H1 (cell line): ENCODE measurements around the gene ARHGAP18. TPM values are rescaled to one million over a fixed set of nuclear protein-coding genes. Genes with fewer than 3 reads are reported as not detected.

Source experiments
- CTCF ChIA-PET: fragments of 300-600 bp; sonication (Branson Sonifier 250); formaldehyde crosslinking; loops from one replicate; lab custom pipeline; 2021; ENCODE audit not compliant: partially characterized antibody; lab: Charles Lee
- POLR2A ChIA-PET: fragments of 300-600 bp; sonication (Branson Sonifier 250); formaldehyde crosslinking; loops from one replicate; lab custom pipeline; 2021; ENCODE audit warnings: inconsistent platforms; ENCODE audit not compliant: partially characterized antibody; lab: Charles Lee
- DNase-seq, 2 experiments: peaks; one replicate each; pipeline versions ENCODE4 v3.0.0 to v3.0.0-alpha.2; 2010 to 2022; ENCODE audit warnings: low spot score in 2 of 2, low read depth in 1 of 2, mixed read lengths in 1 of 2
- FAIRE-seq: peaks from 2 replicates; lab custom pipeline; 2011; peaks lifted over from hg19 to GRCh38; lab: Jason Lieb, UNC
- H2AFZ ChIP-seq: 2 replicates; pipeline ENCODE4 v1.8.1; 2012; ENCODE audit warnings: low read length, inconsistent platforms
- H2AK5ac ChIP-seq: 2 replicates; pipeline ENCODE4 v1.6.1; 2013; ENCODE audit warnings: low read depth, low read length
- H2BK120ac ChIP-seq: replicated peaks from 2 replicates; pipeline ENCODE3; 2013; ENCODE audit warnings: low read depth, low read length, inconsistent platforms
- H2BK12ac ChIP-seq: 2 replicates; pipeline ENCODE4 v1.6.1; 2013; ENCODE audit warnings: low read depth, low read length
- H2BK15ac ChIP-seq: 2 replicates; pipeline ENCODE4 v1.6.1; 2013; ENCODE audit warnings: low read length
- H2BK20ac ChIP-seq: 2 replicates; pipeline ENCODE4 v1.6.1; 2013; ENCODE audit warnings: low read length
- H2BK5ac ChIP-seq: 2 replicates; pipeline ENCODE4 v1.6.1; 2013; ENCODE audit warnings: low read depth, low read length
- H3K14ac ChIP-seq: 2 replicates; pipeline ENCODE4 v1.6.1; 2013; ENCODE audit warnings: inconsistent platforms; ENCODE audit not compliant: insufficient read length
- H3K18ac ChIP-seq: 2 replicates; pipeline ENCODE4 v1.6.1; 2013; ENCODE audit warnings: low read length; ENCODE audit errors: extremely low read depth
- H3K23ac ChIP-seq: 2 replicates; pipeline ENCODE4 v1.6.1; 2013; ENCODE audit warnings: inconsistent platforms; ENCODE audit not compliant: insufficient read length
- H3K23me2 ChIP-seq: 2 replicates; pipeline ENCODE4 v1.6.1; 2013; ENCODE audit warnings: low read depth, low read length
- H3K27ac ChIP-seq: 2 replicates; pipeline ENCODE4 v1.6.1; 2011; ENCODE audit warnings: low read depth, low read length, inconsistent platforms
- H3K27me3 ChIP-seq, 4 experiments: replicated peaks in 1 of 4; 1 replicate in 1 of 4; 2 replicates in 3 of 4; pipeline versions ENCODE4 v1.6.1 to v1.8.1; 2011 to 2013; ENCODE audit warnings: low read length in 3 of 4, mild to moderate bottlenecking in 3 of 4, inconsistent platforms in 2 of 4, mixed read lengths in 2 of 4, moderate library complexity in 1 of 4; ENCODE audit not compliant: control insufficient read depth in 3 of 4, insufficient read depth in 3 of 4; ENCODE audit errors: extremely low read depth in 1 of 4
- H3K36me3 ChIP-seq, 4 experiments: 2 replicates each; pipeline versions ENCODE4 v1.6.1 to v1.8.1; 2011 to 2013; ENCODE audit warnings: mild to moderate bottlenecking in 4 of 4, low read length in 3 of 4, moderate library complexity in 2 of 4, control low read depth in 1 of 4, inconsistent platforms in 1 of 4; ENCODE audit not compliant: insufficient read depth in 4 of 4, control insufficient read depth in 2 of 4
- H3K4ac ChIP-seq: replicated peaks from 2 replicates; pipeline ENCODE3; 2013; ENCODE audit warnings: low read length, low read depth, mixed read lengths, inconsistent platforms; ENCODE audit not compliant: insufficient read length
- H3K4me1 ChIP-seq, 4 experiments: replicated peaks in 1 of 4; 1 replicate in 1 of 4; 2 replicates in 3 of 4; pipeline versions ENCODE4 v1.6.1 to v1.8.1; 2011 to 2013; ENCODE audit warnings: low read length in 3 of 4, inconsistent platforms in 2 of 4, mixed read lengths in 1 of 4; ENCODE audit not compliant: insufficient read depth in 4 of 4, control insufficient read depth in 3 of 4
- H3K4me2 ChIP-seq, 2 experiments: 2 replicates each; pipeline versions ENCODE4 v1.6.1 to v1.8.1; 2011 to 2013; ENCODE audit warnings: low read depth in 2 of 2, low read length in 2 of 2, control low read depth in 1 of 2, inconsistent platforms in 1 of 2, mild to moderate bottlenecking in 1 of 2; ENCODE audit not compliant: insufficient read depth in 1 of 2
- H3K4me3 ChIP-seq, 4 experiments: fragments of 200-600, 300-600 bp in 1 of 4; sonication (generic), shearing (Covaris generic), sonication (Bioruptor Twin) in 1 of 4; 2 replicates each; pipeline versions ENCODE4 v1.5.1 to v1.8.1; 2011 to 2016; ENCODE audit warnings: low read length in 4 of 4, low read depth in 3 of 4, control low read depth in 2 of 4, inconsistent platforms in 2 of 4, mild to moderate bottlenecking in 2 of 4, mixed read lengths in 1 of 4, moderate library complexity in 1 of 4; ENCODE audit not compliant: insufficient read depth in 2 of 4; ENCODE audit errors: extremely low read depth in 1 of 4
- H3K56ac ChIP-seq: replicated peaks from 2 replicates; pipeline ENCODE3; 2013; ENCODE audit warnings: low read depth, mild to moderate bottlenecking, mixed read lengths, low read length, inconsistent platforms; ENCODE audit not compliant: insufficient read length
- H3K79me1 ChIP-seq: 2 replicates; pipeline ENCODE4 v1.6.1; 2013; ENCODE audit warnings: low read depth, low read length, control low read depth
- H3K79me2 ChIP-seq, 2 experiments: 2 replicates each; pipeline versions ENCODE4 v1.6.1 to v1.8.1; 2012 to 2013; ENCODE audit warnings: low read length in 2 of 2, mild to moderate bottlenecking in 2 of 2, inconsistent platforms in 1 of 2; ENCODE audit not compliant: insufficient read depth in 2 of 2, control insufficient read depth in 1 of 2
- H3K9ac ChIP-seq, 4 experiments: replicated peaks in 1 of 4; 1 replicate in 1 of 4; 2 replicates in 3 of 4; pipeline versions ENCODE4 v1.6.1 to v1.8.1; 2011 to 2013; ENCODE audit warnings: low read depth in 3 of 4, low read length in 3 of 4, control low read depth in 2 of 4, mild to moderate bottlenecking in 2 of 4, moderate library complexity in 2 of 4, inconsistent platforms in 1 of 4; ENCODE audit errors: extremely low read depth in 1 of 4
- H3K9me3 ChIP-seq, 2 experiments: 2 replicates each; pipeline versions ENCODE4 v1.6.1 to v1.8.1; 2012 to 2013; ENCODE audit warnings: mild to moderate bottlenecking in 2 of 2, moderate library complexity in 2 of 2, control low read depth in 1 of 2, inconsistent platforms in 1 of 2, low read depth in 1 of 2, low read length in 1 of 2, mixed read lengths in 1 of 2; ENCODE audit not compliant: insufficient read depth in 2 of 2
- H4K20me1 ChIP-seq, 2 experiments: replicated peaks in 1 of 2; 2 replicates each; pipeline versions ENCODE3 to v1.8.1; 2011 to 2013; ENCODE audit warnings: inconsistent platforms in 2 of 2, low read length in 2 of 2, mild to moderate bottlenecking in 1 of 2; ENCODE audit not compliant: insufficient read depth in 2 of 2, control insufficient read depth in 1 of 2
- H4K5ac ChIP-seq: 2 replicates; pipeline ENCODE4 v1.6.1; 2013; ENCODE audit warnings: low read length, low read depth, mixed read lengths, inconsistent platforms; ENCODE audit not compliant: insufficient read length
- H4K8ac ChIP-seq: 2 replicates; pipeline ENCODE4 v1.8.0; 2013; ENCODE audit warnings: mild to moderate bottlenecking, moderate library complexity, low read length, inconsistent platforms; ENCODE audit not compliant: insufficient read depth; ENCODE audit errors: extremely low read depth
- H4K91ac ChIP-seq: replicated peaks from 2 replicates; pipeline ENCODE3; 2013; ENCODE audit warnings: low read length, mixed read lengths, inconsistent platforms; ENCODE audit not compliant: insufficient read length
- POU5F1 ChIP-seq: IDR thresholded peaks from 2 replicates; pipeline ENCODE4 v1.6.1; 2011; ENCODE audit warnings: low read depth, mild to moderate bottlenecking, low read length, moderate library complexity
- SP1 ChIP-seq: IDR thresholded peaks from 2 replicates; pipeline ENCODE4 v1.6.1; 2011; ENCODE audit warnings: low read depth, low read length
- polyA plus RNA-seq, 7 experiments: library from polyadenylated mRNA; depleted of rRNA in 3 of 7; stranded (reverse) in 5 of 7; unstranded in 2 of 7; fragments of >200 nt in 5 of 7; fragments of 200-250 nt in 2 of 7; gene quantifications; 1 replicate in 5 of 7; 2 replicates in 1 of 7; 4 replicates in 1 of 7; pipeline versions ENCODE4 v1.2.1 to v1.2.3, GENCODE V29; 2011 to 2013; ENCODE audit warnings: missing spikeins in 2 of 7, mixed read lengths in 2 of 7
- total RNA-seq: library from RNA; stranded (reverse); fragmentation: NEBNext Ultra II Directional; extraction: Animal tissue kit (Norgen Biotek cat#: 25700); gene quantifications from 2 replicates; pipeline ENCODE4 v1.2.1, GENCODE V29; 2021

ARHGAP18 gene
- total and polyA plus RNA-seq, 2 of the 8 experiments (the other 6 are each of a cell fraction or from before 2014, with no cell fraction given): 0.83 to 4.5 TPM

GRCh38 chr6:129673748-129674147 is 36.2 kb downstream of the ARHGAP18 start:
- no peak overlapping the region for H3K56ac ChIP-seq
- no peaks in the 10 kb centered on the region for H4K20me1 ChIP-seq
- H4K5ac ChIP-seq: no peak overlapping the region
- ChIA-PET POLR2A (no interaction called here), CTCF (interaction anchor here (0.7 to 2.4 kb wide), 4 partner anchors 10 to 81 kb away, joined by 3 to 8 read pairs (median 4); no protein-coding TSS in a partner anchor)
- no peaks in the 10 kb centered on the region for H3K27me3 ChIP-seq
- FAIRE-seq: no peak
- H2BK12ac ChIP-seq: no peak overlapping the region
- H3K23me2 ChIP-seq: no peaks in the 10 kb centered on the region
- no peak overlapping the region for H4K8ac ChIP-seq
- H3K9me3 ChIP-seq: no peaks in the 10 kb centered on the region
- 0 out of 7 replicates have a peak, but pooled peaks cover 0 to 2% (median 0%) of the 10 kb centered on the region in 4 experiments for H3K4me1 ChIP-seq
- H2BK15ac ChIP-seq: no peak overlapping the region
- H4K91ac ChIP-seq: no peak overlapping the region
- no peaks in the 10 kb centered on the region for H3K36me3 ChIP-seq
- H3K14ac ChIP-seq: no peak overlapping the region
- H3K79me1 ChIP-seq: no peaks in the 10 kb centered on the region
- no peak overlapping the region for H3K23ac ChIP-seq
- H2BK120ac ChIP-seq: no peak overlapping the region
- no peak overlapping the region for H2AK5ac ChIP-seq
- no peak overlapping the region for H2BK20ac ChIP-seq
- no peak overlapping the region for H2AFZ ChIP-seq
- no peak overlapping the region for H3K9ac ChIP-seq
- H3K4me2 ChIP-seq: no peak overlapping the region
- no peak for DNase-seq
- H3K18ac ChIP-seq: no peak overlapping the region
- no peaks in the 10 kb centered on the region for H3K79me2 ChIP-seq
- H3K4me3 ChIP-seq: no peak overlapping the region
- H2BK5ac ChIP-seq: no peak overlapping the region
- no peak overlapping the region for H3K27ac ChIP-seq
- no peak overlapping the region for H3K4ac ChIP-seq
- TF ChIP-seq POU5F1 (no peak), SP1 (no peak)
